Measurements from ENCODE around the gene NUDT14.

NUDT14 gene

DNA sequence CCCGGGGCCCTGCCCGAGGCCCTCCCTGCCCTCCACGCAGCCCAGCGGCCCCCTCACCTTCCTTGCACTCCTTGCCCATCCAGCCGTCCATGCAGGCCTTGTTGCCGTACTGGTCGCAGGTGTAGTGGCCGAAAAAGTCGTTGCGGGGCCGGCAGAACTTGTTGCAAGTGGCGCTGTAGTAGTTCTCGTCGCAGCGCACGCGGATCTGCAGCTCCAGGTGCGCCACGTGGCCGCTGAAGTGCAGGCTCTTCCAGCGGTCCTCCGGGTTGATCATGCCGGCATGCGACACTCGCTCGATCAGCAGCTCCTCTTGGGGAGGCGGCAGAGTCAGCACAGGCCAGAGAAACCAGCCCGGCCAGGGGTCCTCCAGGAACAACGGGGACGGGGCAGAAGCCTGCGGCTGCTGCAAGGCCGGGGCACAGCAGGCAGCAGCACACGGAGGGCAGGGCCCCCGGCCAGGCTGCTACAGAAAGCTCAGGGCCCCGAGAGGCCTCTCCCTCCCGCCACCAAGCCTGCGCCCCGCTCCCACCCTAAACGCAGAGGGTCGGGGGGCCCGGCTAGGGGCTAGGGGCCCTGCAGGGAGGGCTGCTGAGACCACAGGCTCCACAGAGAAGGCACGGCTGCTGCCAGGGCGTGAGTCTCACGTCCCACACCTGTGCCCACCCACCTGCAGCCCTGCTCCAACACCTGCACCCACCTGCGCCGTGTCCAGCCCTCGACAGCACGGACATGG, 25.3 kb downstream of the NUDT14 start:
- DNase-seq = no peak

GRCh38 chr14:105155071-105155651, 26.0 kb downstream of the NUDT14 start:
- DNase-seq = no peak

DNA sequence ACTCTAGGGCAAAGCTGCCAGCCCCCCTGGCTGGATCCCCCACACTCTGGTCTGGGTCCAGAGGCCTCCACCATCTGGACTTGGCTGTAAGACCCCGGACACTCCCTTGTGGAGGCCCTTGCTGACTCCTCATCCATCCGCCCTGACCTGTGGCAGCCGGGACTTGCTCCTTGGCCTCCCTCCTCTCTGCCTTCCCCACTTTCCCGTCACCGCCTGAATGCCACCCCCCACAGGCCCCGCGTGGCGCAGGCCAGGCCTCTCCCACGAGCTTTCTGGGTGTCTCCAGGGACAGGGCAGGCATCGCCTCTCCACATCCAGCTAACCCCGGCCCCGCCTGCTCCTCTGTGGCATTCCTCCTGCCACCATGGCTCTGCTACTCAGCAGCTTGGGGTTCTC, 26.6 kb downstream of the NUDT14 start:
- DNase-seq = no peak

DNA sequence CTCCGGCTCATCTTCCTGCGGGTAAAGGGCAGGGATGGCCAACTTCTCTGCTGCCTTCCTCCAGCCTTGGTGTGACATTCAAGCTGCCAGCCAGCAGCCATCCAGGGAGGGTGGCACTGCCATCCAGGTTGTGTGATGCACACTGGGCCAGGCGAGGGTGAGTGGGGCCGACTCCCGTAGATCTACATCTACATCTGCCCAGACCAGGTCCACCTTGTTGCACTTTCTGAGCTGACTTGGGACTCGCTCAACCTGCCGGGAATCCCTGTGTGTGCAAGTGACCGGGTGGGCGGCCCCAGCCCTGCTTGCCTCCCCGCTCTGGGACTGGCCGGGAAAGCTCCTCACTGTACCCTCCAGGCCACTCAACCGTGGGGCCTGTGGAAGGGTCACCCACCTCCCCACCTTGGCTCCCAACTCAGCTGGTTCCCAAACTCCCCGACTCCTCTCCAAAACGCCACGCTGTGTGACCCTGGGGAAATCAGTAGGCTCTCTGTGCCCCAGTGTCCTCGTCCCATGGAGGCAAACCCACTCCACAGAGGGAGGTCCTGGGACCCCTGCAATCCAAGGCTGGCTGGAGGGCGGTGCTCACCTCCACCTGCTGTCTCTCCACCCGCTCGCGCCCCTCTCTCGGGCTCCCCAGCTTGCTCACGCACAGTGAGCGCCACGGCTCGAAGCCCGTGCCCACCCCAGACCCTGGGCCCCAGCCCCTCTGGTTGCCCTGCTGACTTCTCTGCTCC, 27.2 kb downstream of the NUDT14 start:
- DNase-seq = no peak

GRCh38 chr14:105153331-105153731, 27.8 kb downstream of the NUDT14 start:
- no peak for DNase-seq

- no peak for DNase-seq
Measured at GRCh38 chr14:105152794-105153241, 28.3 kb downstream of the NUDT14 start.

DNA sequence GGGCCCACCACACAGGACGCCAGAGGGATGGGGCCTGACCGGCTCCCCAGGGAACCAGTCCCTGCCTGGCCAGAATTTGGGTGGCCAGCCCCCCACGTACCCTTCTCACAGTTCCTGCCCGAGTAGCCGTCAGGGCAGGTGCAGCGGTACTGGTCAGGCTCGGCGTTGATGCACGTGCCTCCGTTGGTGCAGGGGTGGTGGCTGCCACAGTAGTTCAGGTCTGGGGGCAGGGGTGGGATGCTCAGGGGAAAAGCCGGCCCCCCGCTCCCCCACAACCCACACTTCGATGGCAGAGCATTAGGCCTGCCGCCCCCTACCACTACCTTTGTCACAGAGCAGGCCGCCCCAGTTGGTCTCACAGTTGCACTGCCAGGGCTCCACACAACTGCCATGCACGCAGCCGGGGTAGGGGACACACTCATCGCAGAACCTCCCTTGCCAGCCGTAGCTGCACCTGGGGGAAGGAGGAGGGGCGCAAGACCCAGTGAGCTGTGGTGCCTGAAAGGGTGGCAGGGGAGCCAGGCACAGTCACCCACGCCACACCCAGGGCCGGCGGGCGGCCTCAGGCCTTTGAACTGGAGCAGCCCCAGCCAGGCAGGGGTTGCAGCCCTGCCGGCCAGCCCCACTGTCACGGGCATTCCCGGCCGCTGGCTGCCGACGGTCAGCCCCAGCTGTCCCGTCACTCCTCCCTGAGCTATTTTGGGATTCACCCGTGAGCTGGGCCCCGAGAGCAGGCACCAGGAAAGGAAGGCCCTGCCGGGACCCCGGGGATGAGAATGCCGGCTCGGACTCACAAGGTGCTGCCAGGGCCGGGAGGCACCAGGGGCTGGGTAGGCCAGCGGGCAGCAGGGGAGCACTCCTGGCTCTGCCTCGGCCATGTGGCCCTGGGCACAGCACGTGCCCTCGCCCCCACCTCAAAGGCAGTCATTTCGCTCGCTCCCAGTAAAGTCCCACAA, 29.0 kb downstream of the NUDT14 start:
- no peak for DNase-seq

- no peak for DNase-seq
Measured at GRCh38 chr14:105151084-105151837, 29.9 kb downstream of the NUDT14 start.

DNA sequence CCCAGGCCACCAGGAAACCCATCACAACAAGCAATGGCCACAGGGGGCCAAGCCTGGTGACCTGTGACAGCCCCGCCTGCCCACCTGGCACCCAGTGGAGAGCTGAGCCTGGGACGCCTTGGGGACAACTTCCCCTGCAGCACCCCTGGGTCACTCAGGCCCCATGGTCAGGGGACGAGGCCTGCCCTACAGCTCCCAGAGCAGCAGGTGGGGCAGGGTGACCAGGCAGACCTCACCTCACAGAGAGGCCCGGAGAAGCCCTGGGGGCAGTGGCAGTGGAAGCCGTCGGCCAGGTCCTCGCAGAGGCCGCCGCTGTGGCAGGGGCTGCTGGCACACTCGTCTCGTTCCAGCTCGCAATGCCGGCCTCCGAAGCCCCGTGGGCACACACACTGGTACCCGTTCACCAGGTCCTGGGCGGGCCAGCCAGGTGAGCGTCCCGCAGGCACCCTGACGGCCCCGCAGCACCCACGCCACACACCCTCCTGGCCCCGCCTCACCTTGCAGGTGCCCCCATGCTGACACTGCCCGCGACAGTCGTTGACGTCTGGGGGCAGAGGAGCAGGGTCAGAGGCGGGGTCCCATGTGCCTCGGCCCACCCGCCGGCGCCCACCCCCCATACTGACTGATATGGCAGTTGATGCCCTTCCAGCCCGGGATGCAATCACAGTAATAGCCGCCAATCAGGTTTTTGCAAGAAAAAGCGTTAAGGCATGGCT, 30.6 kb downstream of the NUDT14 start:
- DNase-seq = no peak

DNA sequence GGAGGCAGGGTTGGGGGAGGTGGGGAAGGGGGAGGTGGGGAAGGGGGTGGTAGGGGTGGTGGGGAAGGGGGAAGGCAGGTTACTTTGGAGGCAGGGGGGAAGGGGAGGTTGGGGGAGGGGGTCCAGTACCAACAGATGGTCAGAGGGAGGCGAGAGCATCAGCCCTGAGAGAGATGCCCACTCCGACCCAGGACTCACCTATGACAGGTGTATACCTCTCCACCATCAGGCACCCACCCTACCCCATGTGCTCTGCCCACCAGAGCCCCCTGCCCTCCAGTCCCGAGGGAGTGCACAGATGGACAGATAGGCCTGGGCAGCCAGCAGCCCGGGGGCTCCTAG, 31.1 kb downstream of the NUDT14 start:
- no peak for DNase-seq

GRCh38 chr14:105149146-105149781, 31.8 kb downstream of the NUDT14 start:
- no peak for DNase-seq

- DNase-seq = no peak
Measured at GRCh38 chr14:105148604-105149145, 32.4 kb downstream of the NUDT14 start.

- no peak for DNase-seq
Measured at GRCh38 chr14:105147671-105148603, 33.2 kb downstream of the NUDT14 start.

DNA sequence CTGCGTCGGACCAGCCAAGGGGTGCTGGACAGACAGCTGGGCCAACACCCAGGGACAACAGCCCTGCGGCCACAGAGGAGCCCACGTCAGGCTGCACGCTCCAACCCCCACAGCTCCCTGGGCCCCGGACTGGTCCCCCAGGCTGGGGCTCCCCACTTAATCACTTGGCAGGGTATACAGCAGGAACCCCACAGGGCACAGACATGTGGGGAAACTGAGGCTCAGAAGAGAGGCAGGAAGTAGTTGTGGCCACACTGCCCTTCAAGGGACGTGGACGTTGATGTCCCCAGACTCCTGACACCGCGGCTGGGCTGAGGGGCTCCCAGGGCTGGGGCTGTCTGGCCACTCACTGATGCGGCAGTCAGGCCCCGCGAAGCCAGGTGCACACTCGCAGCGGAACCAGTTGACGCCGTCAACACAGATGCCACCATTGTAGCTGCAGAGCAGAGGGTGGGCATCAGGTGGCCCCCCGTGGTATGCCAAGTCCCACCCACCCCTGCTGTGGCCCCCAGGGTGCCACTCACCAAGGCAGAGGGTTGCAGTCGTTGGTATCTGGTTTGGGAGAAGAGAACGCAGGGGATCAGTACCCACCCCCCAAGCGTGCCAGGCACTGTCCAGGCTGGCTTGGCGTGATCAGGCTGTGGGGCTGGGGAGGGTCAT, 34.0 kb downstream of the NUDT14 start:
- no peak for DNase-seq

DNA sequence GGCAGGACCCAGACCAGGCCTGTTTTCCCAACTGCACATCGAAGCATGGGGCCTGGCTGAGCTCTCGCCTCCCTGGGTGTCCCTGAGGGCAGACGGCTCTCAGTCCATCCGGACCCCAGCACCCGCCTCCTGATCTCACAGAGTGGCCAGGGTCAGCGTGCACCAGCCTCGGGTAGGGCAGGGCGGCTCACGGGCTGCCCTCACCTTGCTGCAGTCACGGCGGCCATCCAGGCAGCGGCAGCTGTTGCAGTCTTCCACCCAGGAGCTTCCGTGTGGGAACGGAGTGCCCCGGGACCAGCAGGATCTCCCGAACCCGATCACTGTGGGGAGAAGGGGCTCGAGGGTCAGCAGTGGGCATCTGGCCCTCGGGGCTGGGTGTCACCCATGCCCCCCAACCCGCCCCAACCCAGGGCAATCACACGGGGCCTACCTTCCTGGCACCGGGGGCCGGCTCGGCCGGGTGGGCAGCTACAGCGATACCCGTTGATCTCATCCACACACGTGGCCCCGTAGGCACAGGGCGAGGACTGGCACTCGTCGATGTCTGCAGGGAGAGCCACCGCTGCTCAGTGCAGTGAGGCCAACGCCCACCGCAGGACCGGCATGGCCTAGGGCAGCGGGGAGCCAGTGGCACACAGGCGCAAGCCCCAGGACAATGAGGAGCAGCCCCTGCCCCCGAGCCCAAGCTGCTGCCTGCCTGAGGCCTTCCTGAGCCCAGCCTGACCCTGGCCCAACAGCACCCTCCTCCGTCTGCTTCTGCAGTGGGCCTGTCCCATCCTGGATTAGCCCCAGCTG, 34.7 kb downstream of the NUDT14 start:
- no peak for DNase-seq

GRCh38 chr14:105145381-105146180, 35.5 kb downstream of the NUDT14 start:
- DNase-seq = no peak
